Ishikawa (cell line): ENCODE results near the gene TMC5.

Experiments
- CEBPB ChIP-seq: IDR thresholded peaks from 2 replicates; pipeline ENCODE4 v1.6.1; 2012
- EP300 ChIP-seq: IDR thresholded peaks from 2 replicates; pipeline ENCODE4 v1.6.1; 2012; ENCODE audit warnings: borderline replicate concordance
- RAD21 ChIP-seq: IDR thresholded peaks from 2 replicates; pipeline ENCODE4 v1.6.1; 2012; ENCODE audit warnings: low read depth
- TCF12 ChIP-seq: IDR thresholded peaks from 2 replicates; pipeline ENCODE4 v1.6.1; 2012; ENCODE audit warnings: low read depth
- TEAD4 ChIP-seq: IDR thresholded peaks from 2 replicates; pipeline ENCODE4 v1.6.1; 2012
- TF ChIP-seq, protein P1 (sequence below): IDR thresholded peaks from 2 replicates; pipeline ENCODE4 v1.6.1; 2012; ENCODE audit warnings: low read depth, mild to moderate bottlenecking
- TF ChIP-seq, protein P2 (sequence below): IDR thresholded peaks from 2 replicates; pipeline ENCODE4 v1.6.1; 2012

DNA sequence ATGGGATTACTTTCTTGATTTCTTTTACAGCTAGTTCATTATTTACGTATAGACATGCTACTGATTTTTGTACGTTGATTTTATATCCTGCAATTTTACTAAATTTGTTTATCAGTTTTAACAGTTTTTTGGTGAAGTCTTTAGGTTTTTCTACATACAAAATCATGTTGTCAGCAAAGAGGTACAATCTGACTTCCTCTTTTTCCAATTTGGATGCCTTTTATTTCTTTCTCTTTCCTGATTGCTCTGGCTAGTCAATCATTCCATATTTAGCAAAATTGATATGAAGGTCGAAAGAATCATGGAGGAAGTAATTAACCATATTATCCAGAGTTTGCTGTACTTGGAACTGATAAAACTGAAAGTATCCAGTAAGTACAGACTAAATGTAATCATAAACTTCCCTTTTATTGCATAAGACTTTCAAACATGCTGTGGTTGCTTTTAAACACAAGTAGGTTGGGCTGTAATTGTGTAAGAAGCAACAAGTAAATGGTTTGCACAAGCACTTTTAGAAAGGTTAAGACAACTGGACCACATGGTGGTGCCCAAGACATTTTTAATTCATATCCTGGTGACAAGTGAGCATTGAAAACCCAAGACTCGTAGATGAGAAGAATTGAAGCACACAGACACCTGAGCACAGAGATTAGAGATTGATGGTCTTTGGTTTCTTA is 95.8 kb downstream of the TMC5 start:
- no peak for TF ChIP-seq TEAD4
- TF ChIP-seq RAD21, result no peak
- TF ChIP-seq TCF12, result no peak
- TF ChIP-seq, protein P1, sequence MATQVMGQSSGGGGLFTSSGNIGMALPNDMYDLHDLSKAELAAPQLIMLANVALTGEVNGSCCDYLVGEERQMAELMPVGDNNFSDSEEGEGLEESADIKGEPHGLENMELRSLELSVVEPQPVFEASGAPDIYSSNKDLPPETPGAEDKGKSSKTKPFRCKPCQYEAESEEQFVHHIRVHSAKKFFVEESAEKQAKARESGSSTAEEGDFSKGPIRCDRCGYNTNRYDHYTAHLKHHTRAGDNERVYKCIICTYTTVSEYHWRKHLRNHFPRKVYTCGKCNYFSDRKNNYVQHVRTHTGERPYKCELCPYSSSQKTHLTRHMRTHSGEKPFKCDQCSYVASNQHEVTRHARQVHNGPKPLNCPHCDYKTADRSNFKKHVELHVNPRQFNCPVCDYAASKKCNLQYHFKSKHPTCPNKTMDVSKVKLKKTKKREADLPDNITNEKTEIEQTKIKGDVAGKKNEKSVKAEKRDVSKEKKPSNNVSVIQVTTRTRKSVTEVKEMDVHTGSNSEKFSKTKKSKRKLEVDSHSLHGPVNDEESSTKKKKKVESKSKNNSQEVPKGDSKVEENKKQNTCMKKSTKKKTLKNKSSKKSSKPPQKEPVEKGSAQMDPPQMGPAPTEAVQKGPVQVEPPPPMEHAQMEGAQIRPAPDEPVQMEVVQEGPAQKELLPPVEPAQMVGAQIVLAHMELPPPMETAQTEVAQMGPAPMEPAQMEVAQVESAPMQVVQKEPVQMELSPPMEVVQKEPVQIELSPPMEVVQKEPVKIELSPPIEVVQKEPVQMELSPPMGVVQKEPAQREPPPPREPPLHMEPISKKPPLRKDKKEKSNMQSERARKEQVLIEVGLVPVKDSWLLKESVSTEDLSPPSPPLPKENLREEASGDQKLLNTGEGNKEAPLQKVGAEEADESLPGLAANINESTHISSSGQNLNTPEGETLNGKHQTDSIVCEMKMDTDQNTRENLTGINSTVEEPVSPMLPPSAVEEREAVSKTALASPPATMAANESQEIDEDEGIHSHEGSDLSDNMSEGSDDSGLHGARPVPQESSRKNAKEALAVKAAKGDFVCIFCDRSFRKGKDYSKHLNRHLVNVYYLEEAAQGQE, result no peak
- TF ChIP-seq EP300, result no peak
- TF ChIP-seq CEBPB, result no peak
- TF ChIP-seq, protein P2, sequence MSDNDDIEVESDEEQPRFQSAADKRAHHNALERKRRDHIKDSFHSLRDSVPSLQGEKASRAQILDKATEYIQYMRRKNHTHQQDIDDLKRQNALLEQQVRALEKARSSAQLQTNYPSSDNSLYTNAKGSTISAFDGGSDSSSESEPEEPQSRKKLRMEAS, result no peak
